GM18861 (cell line): ENCODE measurements around the gene TBX1.

Experiments used
- ATAC-seq: cut with Tn5 transposase; IDR thresholded peaks from one replicate; pipeline ENCODE4 v1.9.1; 2021; ENCODE audit not compliant: unreplicated experiment

The TBX1 gene

DNA sequence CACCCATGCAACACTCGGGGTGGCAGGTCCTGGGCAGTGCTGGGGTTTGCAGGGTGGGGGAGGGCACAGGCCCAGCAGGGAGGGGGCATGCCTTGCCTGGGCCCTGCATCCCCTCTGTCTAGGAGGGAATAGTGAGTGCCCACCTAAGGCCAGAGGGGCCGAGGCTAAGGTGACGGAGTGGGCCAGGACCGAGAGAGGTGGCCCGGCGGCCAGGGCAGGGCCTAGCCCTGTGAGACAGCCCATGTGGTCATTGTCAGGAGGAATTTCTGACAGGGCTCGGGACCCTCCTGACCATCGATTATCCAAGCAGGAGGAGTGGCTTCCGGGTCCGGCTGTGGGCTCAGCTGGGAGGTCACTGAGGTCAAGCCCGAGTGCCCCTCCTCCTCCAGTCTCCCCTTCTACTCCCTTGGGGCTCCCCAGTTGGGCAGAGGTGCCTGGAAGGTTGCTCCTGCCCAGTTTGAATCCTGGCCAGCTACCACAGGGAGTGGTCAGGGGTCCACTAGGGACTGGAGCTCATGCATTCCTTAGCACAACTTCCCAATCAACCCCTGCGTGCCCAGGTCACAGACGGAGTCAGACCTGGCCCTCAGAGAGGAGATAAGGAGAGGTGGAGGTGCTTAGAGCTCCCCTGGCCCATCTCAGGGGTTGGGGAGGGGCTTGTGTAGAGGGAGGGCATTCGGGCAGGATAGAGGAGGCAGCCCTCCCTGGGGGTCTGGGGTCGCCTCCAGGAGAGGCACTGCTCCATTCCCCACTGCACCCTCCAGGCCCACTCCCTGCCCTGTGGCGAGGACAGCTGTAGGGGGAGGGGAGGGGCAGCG, 22.5 kb upstream of the TBX1 start:
- ATAC-seq: no peak

DNA sequence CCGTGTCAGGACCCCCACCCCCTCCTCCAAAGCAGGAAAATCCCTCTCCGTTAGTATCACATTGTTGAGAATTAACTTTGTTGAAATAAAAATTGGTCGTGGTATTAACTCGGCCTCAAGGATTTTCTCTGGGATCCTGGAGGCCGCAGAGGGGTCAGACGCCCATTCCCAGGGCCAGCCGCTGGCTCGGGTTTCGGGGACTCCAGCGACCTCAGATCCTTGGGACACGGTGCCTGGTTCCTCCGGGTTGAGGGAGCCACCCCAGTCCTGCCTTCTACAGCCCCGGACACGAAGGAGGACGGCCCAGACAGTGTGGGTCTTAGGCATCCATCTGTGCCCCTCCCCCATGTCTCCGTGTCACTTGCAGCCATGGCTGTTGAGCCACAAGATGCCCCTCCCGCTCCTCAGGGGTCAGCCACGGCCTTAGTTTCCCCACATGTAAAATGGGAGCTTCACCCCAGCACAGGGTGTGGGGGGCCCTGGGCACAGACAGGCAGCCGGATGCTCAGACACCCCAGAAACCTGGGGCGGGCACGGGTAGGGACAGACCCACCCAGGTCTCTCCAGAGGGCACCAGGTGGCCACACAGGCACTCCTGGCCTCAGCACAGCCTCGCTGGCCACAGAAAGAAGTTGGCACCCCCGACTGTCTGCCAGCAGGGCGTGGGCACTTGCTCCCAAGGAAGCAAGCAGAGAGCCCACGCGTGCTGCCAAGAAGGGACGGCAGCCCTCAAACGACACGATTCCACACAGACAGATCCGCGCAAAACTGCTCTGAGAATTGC, 21.7 kb upstream of the TBX1 start:
- ATAC-seq: no peak

DNA sequence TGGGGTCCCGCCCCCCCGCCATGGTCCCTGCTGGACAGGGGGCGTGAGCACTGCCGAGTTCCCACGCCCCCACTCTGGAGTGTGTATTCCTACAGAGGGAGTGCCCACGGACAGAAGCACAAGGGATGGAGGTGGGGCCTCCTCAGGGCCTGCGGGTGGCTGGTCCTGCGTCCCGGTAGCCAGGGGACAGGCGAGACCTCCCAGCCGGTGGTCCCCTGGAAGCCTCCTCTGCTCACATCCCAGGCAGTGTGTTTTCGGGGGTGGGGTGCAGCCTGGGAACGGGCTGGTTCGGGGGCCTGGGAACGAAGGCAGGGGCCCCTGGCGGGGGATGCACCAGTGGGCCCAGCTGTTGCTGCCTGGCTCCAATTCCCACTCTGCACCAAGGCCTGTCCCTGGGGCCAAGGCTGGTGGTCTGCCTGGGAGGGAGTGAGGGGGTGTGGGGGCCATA, 21.1 kb upstream of the TBX1 start:
- ATAC-seq: no peak

DNA sequence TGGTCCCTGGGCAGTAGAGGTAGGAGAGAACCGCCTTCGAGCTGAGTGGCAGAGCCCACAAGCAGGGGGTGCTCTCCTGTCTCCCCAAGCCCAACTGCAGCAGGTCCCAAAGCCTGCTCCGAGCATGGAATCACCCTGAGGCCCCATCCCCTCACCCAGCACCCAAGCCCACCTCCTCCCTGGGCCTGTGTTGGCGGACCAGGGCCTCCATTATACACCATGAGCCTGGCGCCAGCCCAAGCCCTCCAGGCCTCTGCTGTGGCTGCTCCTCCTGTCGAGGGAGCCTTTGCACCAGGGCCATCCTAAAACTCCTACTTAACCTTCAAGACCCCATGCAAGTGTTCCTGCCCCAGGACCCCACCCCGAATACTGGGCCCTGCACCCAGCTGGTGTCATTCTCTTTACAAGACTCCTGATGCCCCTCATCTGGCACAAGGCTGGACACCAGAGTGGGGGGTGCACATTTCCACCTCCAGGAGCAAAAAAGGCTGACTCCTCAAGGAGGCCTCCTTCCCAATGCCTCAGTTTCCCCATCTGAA, 20.6 kb upstream of the TBX1 start:
- no peak for ATAC-seq

DNA sequence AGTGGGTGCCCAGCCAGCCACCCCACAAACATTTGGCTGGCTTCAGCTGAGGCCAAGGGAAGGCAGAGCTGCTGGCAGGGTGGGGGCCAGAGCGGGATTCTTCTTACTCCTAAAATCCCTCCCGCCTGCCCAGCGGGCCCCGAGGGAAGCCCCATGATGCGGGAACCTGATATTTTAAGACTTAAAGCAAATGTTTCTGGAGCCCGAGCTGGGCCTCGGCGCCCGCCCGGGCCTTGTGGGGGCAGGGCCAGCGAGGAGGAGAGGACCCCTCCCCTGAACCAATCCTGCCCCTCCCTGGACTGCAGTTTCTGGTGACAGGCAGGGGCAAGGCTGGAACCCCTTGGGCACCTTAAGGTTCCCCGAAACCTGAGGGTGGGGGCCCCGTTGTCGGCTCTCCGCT, 20.0 kb upstream of the TBX1 start:
- ATAC-seq: no peak

DNA sequence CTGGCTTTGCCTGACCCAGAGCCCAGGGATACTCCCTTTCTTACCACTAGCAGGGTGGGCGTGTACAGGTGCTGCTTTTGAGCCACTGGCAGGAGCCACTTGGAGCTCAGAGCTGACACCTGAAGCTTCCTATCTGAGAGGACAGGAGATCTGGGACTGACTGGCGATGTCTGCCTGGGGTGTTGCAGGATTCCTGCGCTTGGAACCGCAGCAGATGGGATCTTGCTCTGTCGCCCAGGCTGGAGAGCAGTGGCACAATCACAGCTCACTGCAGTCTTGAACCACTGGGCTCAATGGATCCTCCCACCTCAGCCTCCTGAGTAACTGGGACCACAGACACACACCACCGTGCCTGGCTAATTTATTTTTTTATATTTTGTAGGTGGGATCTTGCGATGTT, 19.5 kb upstream of the TBX1 start:
- no peak for ATAC-seq

DNA sequence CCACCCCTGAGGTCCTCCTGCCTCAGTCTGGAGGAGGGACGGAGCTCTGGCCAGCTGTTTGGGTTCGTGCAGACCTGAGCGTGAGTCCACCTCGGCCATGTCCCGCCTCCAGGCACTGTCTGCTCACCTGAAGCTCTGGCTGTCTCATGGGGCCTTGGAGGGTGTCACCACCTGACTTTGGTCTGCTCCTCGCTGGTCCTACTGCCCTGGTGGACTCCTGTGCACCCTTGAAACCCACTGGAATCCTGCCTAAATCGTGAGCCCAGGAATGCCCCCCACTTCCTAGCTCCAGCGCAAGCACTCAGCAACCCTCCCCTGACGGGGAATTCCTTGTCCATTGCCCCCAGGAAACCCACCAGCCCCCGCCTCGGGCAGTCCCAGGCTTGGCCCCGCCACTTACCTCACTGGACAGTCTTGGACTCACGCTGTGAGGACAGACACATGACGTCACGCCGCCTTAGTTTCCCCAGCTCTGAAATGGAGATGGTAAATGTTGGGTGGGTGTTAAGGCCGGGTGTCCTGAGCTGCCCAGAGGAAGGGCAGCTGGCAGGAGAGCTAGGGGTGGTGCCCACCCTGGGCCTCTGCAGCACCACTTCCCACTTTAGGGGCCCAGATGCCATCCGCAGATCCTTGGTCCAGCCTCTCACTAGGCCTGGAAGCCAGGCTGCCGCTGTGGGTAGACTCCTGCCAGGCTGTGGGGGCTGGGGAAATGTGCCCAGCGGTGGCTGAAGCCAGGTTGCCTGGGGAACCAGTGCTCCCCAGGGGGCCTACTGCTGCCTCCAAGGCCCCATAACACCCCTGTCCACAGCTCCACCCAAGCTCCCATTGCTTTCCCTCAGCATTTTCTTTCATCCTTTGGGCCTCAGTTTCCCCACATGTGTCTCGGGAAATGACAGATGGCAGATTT, 18.2 kb upstream of the TBX1 start:
- ATAC-seq: no peak

DNA sequence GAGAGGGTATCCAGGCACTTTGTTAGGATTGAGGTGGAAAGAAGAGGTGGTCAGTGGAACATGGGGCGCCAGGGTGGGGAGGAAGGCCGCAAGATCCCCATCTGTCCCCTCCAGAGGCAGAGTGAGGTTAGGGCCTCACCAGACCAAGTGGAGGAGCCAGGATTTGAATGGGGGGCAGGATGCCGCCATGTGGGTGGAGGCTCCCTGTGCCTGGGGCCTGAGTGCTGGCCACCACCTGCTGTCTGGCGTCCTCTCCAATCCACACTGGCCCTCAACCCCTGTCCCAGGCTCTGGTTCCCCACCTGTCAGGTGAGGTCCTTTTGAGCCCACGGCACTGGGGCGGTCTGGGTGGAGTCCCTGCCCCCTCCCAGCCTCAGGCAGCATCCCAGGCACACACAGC, 17.5 kb upstream of the TBX1 start:
- ATAC-seq: no peak

DNA sequence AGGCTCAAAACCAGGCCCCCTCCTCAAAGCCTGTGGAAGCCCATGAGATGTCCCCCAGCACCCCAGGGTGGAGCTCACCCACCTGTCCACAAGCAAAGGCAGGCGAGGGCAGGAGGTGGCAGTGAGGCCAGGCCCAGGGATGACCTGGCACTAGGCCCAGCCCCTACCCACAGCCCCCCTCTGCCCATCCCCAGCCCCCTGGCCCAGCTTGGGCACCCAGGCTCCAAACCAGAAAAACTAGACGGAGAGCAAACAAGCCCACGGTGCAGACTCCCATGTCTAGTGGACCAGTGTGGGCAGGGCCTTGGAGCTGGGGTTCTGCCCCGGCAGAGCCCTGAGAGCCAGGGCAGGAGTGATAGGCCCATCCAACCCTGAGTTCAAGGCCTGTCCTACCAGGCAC, 16.9 kb upstream of the TBX1 start:
- no peak for ATAC-seq

DNA sequence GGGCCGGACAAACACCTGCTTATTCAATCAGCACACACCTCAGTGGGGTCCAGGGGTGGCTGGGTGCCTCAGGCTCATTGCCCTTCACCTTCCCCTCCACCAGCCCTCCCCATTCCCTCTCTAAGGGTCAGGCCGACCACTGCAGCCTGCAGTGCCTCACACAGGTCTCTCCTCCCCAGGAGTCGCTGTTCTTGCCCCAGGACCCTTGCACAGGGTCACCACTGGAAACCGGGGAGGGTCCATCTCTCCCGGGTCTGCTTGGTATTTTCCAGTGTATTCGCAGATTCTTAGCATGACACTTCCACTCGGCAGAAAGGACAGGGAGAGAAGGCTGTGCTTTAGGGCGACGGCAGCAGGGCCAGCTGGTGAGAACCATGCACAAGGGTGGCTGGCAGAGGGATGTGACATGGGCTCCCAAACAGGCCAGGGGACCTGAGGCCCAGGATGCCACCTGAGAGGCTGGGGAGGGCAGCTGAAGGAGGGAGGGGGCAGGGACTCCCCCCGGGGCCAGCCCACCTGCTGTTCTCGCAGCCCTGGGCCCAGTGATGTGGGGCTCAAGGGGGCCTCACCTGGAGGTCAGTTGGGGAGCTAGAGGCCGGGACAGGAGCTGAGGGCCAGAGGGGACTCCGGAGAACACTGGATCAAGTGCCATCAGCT, 16.1 kb upstream of the TBX1 start:
- ATAC-seq: no peak

DNA sequence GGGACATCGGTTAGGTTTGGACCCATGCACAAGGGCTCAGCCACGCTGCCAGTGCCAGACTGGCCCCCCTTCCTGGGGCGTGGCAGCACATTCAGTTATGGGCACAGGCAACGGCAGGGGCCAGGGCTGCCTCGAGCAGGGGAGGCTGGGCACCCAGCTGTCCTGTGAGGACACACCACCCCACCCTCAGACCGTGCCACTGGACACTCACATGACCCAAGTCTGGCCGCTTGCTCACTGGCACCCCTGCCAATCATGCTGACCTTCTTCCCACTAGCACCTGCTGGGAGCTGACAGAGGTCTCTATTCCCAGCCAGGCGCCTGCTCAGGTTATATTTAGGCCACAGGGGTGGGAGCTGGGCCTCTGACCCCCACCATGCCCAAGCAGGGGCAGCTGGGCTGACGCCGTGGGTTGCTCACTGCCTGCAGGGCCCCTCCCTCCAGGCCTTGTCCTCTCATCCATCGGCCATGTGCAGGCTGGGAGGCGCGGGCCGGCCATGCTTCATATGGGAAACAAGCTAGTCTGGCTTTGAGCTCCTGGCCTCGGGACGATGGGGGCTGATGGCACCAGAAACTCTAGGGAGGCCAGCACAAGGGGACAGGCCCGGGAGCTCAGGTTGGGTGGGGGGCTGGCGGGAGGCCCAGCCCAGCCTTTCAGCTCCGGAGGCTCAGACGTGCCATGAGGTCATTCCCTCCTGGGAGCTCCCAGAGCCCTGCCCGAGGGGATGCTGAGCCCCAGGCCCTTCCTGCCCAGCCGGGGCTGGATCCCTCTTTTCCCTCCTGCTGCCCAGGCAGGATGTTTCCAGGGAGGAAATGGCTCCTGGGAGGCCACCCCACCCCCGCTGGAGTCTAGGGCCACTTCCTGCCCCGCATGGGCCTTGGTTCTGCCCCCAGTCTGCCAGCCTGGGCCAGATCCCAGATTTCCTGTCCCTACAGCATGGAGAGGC, 15.2 kb upstream of the TBX1 start:
- ATAC-seq: no peak

DNA sequence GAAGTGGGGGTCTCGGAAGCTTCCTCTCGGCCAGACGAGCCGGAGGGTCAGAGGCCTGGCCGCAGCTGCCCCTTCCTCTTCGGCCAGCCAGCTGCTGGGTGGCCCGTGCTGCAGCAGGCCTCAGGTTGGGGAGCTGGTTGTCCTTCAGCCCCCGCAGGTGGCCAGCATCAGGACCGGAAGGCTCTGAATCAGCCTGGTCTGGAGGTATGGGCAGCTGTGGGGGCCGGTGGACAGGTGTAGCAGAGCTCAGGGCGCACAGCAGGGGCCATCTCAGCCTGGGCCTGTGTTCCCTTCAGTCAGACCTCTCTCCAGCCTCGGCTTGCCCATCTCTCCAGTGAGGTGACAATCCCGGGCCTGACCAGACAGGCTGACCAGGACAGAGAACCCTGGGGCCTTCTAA, 13.9 kb upstream of the TBX1 start:
- no peak for ATAC-seq

DNA sequence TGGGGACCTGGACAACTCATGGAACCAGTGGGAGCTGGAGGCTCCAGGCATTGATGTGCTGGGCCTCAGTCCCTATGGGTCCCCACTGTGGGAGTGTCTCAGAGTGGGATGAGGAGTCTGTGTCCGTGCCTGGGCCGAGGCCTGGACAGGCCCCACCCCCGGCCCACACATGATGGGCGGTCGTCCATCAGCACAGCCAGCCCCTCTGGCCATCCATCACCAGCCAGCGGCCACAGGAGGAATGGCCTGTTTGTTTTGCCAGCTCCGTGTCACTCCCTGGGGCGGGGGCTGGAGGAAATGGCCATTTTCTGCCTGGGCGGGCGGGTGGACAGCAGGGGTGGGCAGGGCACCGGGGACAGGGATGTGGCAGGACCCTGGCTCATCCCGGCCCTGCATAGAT, 13.0 kb upstream of the TBX1 start:
- ATAC-seq: no peak

DNA sequence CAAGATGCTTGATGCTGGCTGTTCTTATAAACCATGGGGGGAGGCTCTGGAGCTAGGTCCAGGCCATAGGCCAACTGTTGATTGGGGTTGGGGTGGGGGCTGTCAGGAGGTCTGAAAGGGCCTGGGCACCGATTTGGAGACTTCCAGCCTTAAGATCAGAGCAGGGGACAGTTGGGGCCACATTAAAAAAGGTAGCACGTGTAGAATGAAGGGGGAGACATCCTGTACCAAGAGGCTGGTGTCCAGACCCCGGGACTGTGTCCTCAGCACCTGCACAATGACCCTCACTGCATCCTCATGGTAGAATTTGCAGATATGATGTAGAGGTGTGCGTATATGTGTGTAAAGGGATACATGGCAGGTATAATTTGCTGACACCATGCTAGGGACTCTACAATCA, 12.4 kb upstream of the TBX1 start:
- no peak for ATAC-seq

DNA sequence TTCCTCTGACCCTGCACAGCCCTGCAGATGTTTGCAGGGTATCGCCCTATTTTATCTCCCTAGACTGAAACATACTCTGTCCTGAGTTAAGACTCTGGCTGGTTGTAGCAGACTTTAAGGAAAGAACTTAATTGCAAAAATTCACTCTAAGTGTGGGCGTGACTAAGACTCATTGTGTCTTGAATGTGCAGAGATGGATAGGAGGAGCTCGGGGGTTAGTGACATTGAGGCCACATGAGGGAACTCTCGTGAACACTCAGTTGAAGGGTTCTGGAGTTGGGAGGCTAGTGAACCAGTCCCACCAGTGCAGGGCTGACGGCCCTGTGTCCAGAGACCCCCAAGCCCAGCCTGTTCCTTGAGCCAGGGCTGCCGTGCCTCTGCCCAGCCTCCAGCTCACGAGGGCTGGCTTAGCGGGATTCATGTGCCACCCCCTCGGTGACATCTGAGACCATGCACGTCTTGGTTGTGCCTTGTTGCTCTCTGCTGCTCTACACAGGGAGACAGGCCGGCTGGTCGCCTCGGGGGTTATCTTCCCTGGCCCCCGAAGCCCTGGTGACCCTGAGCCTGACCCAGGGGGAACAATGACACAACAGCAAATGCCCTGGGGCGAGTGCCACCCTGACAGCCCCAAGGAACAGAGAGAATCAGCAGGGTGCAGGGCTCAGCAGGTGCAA, 11.4 kb upstream of the TBX1 start:
- no peak for ATAC-seq

DNA sequence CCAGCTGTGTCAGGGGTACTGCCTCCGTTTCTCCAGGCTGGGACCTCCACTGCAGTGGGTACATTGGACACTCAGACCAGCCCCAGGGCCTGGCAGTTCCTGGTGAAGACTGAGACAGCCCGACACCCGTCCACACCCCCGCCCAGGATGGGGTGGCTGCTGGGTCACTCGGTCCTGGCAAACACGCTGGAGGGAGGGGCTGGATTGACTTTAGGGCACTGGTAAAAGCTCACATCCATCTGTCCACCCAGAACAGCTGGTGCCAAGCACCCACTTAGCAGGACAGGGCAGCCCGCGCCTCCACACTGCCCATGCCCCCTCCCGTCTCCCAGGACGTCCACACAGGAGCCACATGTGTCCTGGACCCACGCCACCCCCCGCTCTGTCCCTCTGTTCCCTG, 10.7 kb upstream of the TBX1 start:
- no peak for ATAC-seq

DNA sequence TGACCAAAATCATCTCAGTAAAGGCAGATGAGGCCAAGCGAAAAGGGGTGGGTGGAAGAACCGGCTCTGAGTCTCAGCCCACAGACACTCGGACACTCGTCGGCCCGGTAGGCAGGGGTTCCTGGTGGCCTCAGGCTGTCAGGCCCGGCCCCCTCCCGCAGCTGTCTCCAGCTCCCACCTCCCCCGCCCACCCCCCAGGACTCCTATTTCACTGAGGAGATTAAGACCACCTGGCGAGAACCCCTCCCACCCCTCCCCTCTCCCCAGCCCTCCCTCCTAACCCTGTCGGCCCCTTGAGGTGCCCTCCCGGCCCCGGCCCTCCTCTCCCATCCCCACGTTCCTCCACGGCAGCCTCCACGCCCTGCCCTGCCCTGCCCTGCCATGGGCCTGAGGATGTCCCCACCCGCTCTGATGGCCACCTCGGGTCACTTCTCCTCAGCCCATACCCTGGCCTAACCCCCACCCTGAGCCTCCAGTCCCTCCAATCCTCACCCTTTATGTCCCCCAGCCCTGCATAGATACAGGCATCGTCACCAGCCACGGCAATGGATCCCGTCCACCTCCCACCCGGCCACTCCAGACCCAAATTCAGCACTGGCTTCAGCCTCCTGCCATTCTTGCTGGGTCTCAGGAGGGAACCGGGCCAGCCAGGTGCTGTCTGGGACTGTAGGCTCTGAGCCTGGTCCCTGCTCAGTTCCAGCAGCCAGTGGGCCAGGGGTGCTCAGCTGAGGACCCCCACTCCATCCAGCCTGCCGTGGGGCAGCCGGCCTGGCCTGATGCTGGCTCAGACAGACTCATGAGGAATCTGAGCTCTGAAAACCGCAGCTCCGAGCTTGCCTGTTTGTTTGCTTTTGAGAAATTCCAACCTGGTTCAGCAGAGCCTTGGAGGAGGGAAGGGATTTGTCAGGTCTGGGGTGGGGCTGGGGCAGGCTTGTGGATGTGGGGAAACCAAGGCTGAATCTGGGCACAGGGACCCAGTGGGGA, 9.8 kb upstream of the TBX1 start:
- ATAC-seq: no peak
